CD4-positive, alpha-beta T cell treated with Interleukin-6 for 4 hours (primary cell): ENCODE data around the gene TRPV4.
A peak's percentile ranks its signal among the peaks of the same experiment; 100 is the strongest.

Experiments used
- DNase-seq: peaks from one replicate; pipeline ENCODE4 v3.0.0-alpha.2; 2020; ENCODE audit warnings: mixed read lengths

Gene TRPV4

DNA sequence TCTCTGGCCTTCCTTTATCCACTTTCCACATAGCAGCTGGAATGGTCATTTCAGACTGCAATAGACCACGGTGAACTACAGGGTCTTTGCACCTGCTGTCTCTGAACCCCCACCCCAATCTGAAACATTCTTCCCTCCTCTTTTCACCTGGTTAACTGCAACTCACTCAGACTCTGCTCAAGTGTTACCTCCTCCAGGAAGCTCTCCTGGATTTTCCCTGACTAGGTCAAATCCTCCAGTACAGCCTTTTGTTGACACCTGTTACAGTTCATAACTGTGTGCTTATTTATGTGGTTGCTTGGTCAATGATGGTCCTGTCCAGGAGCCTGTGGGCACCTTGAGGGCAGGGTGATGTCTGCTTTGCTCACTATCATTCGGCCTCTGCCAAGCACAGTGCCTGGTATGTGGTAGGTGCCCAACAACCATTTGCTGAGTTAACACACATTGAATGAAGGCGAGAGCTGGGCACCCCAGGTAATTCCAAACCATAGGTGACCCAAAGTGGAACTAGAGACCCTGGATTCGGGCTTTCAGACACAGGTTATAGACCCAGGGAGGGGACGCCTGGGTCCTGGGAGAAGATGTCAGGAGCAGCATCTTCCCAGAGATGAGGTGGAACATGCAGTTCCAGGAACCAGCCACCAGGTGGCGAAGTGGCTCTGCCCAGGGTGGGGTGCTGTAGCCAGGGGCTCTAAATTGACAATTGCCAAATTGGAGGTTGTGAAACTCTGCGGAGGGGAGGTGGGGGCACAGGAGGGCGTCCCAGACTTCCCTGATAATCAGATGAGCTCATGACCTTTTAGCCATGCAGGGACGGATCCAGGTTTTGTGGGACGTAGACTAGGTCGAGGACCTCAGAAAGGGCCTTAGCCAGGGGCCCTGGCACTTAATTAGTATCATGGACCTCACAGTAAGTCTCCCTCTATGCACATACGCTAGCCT, 28.1 kb downstream of the TRPV4 start:
- DNase-seq, result peak; percentile 73

DNA sequence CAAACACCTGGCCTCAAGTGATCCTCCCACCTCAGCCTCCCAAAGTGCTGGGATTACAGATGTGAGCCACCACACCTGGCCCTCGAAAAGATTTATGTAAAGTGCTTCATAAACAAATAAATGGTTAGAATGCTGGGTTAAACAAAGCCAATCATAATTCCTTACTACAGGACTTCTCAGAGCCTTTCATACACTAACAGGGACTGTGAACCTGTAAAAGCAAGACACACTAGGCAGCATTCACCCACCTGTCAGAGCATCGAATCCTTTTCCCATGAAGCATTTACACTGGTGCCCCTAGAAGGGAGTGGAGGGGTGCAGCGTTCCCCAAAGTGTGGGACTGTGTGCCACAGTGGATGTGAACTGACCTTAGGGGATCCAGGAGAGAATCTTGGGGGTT, 29.5 kb downstream of the TRPV4 start:
- no peak for DNase-seq

DNA sequence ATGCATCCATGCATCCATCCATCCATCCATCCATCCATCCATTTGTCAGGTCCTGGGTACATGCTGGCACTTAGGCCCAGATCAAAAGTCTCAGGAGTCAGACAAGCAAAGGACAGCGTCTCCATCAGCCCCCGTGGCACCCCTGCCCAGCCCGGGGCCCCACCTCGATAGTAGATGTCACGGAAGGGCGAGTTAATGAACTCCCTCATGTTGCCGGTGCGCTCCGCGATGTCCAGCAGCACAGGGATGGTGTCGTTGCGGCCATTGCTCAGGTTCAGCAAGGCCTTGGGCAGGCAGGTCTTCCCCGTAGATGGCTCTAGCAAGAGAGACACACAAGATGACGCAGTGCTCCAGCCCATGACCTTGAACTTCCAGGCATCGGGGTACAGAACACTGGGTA, 30.4 kb downstream of the TRPV4 start:
- no peak for DNase-seq

DNA sequence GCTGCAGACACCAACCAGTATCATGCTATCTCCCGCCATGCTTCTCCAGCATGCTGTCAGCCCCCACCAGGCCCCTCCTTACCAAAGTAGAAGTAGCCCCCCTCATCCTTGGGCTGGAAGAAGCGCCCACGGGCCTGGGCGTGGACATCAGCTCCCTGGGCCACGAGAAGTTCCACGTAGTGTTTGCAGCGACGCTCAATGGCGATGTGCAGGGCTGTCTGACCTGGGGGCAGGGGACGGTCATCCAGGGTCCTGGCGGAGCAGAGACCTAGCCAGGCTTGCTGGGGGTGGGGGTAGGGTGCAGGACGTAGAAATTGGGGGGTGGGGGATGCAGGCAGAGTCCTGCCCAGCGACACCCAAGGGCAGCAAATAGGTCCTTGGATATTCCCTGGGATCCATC, 32.7 kb downstream of the TRPV4 start:
- no peak for DNase-seq

DNA sequence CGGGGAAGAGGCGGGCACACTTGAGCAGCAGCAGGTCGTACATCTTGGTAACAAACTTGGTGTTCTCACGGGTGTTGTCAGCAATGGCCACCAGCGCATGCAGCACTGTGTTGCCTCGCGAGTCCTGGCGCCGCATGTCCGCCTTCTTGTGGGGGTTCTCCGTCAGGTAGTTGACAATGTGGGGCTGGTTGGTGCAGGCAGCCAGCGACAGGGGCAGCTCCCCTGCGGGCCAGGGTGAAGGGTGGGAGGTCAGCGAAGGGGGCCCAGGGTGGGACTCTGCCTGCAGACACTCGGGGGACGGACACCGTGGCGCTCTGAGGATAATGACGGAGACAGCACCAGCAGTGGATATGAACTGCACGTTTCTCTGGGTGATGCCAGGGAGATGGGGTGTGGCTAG, 34.5 kb downstream of the TRPV4 start:
- no peak for DNase-seq

DNA sequence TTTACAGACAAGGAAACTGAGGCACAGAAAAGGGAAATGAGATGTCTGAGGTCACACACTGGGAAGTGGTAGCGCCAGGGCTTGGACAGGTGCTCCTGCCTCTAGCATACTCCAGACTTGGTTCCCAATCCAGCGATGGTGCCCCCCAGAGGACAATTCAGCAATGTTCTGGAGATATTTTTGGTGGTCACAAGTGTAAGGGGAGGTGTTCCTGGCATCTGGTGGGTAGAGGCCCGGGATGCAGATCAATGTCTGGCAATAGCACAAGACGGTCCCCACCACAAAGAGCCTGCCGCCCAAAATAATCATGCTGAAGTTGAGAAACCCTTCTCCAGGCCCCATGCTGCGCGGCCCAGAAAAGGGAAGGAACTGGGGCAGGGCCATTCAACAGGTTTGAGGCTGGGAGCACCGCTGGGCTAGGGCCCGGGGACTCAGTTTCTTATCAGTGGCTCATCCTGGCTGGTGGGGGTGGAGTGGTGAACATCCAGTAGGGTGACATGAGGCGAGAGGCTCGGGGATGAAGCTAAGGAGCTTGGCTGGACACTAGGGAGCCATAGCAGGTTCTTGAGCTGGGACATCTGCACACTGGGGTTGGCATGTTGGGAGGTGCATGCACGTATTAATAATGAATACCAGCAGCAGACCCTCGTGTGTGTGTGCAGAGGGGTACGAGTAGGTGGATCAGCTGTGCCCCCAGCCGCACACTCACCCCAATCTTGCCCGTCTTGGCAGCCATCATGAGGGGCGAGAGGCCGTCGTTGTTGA, 35.1 kb downstream of the TRPV4 start:
- no peak for DNase-seq

DNA sequence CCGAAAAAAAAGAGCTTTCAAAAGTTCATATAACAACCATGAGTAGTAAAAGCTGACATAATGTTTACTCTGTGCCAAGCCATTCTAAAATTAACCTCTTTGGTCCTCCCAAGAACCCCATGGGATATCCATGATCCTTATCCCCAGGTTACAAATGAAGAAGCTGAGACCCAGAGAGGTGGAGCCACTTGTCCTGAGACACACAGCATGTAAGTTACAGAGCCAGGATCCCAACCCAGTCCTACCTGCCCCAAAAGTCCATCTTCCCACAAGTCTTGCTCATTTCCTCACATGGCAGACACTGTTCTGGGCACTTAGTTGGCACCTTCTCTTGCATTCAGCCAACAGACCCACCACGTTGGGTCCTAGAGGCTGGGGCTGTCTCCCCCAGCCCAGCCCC, 37.1 kb downstream of the TRPV4 start:
- DNase-seq, result no peak

DNA sequence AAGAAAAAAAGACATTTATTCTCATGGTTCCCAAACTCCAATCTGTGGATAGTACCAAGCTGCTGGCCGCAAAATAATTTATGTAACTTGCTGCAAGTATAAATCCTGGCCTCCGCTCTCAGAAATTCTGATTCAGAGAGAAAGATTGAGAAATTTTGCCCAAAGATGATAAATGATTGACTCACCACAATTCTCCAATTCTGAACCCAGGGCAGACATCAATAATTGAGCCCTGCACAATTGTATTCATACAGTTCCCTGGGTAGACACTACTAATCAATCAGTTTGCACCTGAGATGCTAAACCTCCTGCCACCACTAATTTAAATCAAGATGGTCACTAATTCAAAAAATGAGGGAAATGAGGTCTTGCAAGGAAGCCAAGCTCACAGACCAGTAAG, 38.2 kb downstream of the TRPV4 start:
- DNase-seq, result no peak

DNA sequence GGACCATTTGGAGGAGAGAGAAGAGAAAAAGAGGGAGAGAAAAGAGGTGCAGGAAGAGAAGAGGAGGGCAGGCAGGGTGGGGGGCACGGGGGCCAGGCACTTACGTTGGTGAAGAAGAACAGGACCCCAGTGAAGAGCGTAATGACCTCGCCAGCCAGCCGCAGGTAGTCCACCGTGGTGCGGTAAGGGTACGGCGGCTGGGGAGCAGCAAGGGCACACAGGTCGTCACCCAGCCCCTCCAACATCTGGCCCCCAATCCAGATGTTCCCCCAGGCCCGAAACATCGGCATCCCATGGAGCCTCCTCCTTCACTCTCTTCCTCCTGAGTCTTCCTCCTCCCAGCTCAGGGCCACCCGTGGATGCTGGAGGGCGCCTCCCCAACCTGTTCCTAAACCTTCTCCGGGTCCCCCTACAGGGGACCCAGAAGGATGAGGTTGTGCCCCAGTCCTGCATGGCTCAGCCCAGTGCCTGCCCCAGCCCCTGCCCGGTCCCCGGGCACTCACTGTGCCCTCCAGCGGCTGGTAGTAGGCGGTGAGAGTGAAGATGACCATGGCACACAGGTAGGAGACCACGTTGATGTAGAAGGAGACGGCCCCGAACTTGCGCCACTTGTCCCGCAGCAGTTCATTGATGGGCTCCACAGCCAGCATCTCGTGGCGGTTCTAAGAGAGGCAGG, 39.2 kb downstream of the TRPV4 start:
- no peak for DNase-seq

DNA sequence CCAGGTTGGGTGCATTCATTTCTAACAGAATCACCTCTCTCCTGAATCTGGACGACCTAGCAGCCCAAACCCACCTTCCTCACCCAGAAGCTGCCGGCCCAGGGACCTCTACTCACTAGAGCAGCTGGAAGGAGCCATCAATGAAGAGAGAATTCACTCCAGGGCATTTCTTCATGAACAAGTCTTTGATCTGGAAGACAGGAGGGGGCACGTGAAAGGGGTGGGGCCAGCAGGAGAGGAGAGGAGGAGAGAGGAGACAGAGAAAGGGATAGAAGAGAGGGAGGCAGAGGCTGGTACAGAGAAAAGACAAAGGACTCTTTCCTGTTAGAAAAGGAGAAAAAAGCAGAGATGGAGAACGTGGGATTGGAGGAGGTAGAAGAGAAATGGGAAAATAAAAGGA, 39.8 kb downstream of the TRPV4 start:
- DNase-seq, result no peak

DNA sequence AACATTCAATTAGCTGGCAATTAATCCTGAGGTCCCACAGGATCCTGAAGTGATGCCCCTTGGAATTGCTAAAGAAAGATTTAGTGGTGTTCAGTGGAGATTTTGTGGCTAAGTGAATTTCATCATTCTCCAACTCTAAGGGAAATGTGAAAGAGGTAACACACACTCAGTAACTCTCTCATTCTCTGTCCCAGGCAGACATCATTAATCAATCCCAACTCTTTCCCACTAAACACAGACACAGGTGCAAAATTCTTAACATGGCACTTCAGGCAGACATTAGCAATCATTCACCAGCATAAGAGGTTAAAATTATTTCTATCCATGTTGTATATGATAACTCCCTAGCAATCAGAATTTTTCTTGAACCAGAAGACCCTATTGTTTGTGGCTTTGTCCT, 40.2 kb downstream of the TRPV4 start:
- no peak for DNase-seq

DNA sequence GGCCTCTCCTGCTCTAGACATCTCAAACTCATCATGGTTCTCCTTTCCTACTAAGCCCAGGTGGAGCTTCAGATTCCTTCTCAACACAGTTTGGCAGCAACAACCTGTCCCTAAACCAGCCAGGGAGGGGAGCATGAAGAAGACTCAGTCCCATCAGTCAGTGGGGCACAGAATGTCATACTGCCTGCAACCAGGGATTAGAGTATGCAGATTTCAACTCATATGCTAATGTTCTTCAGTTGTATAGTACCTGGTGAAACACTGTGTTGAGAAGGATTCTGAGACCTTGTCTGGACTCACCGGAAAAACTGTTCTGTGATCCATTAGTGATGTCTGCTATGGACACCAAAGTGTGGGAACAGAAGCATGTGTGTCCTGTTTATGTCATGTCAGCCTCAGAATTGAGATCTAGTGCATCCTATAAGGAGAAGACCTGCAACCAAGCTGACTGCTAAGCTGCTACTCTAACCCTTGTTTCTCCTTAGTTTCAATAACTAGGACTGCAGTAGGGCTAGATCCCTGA, 43.6 kb downstream of the TRPV4 start:
- no peak for DNase-seq

DNA sequence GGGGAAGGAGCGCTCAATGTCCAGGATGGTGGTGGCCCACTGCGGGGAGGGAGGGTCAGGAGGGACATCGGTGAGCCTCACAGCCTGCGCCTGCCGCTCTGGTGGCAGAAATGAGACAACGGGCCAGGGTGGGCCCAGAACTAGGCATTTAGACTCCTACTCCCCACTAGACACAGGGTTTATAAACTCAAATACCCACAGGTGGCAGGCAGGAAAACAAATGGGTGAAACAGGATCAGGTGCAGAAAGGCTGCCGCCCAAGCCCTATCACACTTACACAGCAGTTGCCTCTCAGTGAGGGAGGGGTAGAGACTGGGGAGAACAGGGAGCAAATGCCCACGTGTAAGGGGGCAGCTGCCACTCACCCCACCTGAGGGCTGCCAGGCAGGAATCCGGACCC, 46.4 kb downstream of the TRPV4 start:
- DNase-seq, result no peak

DNA sequence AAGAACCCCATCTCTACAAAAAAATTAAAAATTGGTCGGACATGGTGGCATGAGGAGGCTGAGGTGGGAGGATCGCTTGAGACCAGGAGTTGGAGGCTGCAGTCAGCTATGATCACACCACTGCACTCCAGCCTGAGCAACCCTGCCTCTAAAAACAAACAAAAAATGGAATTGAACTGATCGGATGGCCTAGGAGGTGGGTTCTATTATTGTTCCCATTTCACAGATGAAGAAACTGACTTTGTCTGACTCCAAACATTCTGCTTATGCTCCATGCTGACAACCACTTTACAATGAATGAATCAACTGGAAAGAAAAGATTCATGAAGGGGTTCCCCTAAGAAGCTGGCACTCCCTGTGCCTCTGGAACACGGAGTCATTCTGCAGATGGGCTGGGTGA, 47.3 kb downstream of the TRPV4 start:
- no peak for DNase-seq

DNA sequence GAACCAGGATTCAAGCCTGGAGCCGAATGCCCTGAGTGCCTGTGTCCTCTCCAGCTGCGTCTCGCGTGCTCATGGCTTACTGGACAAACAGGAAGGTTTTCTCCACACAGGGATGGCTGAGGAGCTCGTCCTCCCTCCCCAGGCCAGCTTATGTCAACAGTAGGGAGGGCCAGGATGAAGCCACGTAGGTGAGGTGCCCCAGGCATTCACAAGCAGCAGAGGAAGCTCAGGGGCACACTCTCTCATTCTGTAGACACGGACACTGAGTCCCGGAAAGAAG, 49.3 kb downstream of the TRPV4 start:
- no peak for DNase-seq

DNA sequence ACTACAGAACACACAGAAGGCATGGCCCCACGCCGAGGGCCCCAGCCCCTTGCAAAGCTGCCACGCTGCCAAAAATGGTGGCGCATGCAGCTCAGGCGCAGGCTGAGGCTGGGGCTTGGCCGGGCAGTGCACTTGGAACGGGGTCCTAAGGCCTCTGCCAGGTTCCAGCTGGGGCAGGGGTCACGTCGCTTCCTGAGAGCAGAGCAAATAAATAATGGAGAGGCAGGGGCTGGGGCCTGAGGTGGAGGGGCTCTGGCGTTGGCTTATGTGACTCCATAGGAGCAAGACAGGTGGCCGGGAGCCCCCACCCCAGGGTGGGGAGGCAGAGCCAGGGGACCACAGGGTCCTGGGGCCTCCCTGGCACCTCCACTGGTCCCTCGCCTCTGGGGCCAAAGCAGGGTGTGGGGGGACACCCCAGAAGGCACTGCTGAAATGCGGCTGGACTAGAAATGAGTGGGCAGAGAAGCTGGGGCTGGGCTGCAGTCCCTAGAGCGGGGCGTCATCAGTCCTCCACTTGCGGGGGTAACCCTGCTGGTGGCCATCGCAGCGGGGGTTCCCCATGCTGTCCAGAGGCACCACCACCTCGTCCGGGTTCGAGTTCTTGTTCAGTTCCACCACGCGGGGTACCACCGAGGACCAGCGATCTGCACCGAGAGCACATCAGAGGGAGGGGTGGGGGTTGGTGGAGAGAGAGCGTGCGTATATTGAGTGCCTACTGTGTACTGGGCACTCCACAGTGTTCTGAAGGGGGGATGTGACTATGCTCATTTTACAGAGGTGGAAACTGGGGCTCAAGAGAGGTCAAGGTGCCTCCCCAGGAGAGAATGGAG, 49.8 kb downstream of the TRPV4 start:
- no peak for DNase-seq

DNA sequence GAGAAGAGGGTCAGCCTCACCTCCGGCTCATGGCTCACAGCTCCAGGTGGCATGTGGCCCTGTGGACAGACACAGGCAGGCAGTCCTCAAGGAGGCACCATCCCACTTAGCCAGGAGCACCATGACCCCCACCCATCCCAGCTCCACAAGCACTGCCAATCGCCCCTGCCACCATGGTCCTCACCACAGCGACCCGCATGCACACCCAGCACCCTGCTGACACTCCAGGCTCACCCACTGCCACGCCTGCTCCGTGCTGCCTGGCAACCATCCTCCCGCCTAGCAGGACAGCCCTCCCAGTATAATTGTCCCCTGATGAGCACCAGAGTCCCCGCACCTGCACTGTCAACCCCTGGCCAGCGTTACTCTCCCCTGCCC, 50.9 kb downstream of the TRPV4 start:
- no peak for DNase-seq

DNA sequence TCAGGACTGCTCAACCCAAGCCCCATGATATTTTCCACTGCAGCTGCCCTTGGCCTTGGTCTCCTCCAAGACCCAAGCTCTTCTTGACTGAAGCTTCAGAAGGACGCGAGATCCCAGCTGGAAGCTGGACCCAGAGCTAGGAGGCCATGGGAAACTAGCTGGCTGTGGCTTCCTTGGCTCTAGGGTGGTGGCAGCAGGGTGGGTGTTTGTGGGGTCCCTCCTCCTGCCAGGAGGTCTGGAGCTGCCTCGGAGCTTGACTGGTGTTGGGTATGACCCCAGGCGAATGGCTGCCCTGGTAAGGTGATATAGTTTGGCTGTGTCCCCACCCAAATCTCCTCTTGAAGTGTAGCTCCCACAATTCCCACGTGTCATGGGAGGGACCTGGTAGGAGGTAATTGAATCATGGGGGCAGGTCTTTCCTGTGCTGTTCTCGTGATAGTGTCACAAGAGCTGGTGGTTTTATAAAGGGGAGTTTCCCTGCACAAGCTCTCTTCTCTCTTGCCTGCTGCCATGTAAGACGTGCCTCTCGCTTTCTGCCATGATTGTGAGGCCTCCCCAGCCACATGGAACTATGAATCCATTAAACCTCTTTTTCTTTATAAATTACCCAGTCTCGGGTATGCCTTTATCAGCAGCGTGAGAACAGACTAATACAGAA, 51.4 kb downstream of the TRPV4 start:
- no peak for DNase-seq

DNA sequence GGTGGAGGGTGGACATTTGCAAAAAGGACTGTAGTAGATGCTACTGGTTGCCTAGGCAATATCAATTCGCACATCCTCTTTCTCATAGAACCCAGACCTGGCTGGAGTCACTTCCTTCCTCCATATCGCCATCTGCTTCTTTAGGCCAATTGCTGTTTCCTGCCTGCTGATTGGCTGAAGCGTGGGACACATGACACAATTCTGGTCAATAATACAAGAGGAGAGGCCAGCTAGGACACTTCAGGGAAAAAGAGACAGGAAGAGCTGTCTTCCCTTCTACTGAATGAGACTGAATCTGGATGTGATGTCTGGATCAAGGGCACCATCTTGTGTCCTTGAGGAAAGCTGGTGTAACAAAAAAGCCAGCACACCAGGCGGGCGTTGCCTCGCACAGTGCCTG, 53.8 kb downstream of the TRPV4 start:
- DNase-seq, result no peak

DNA sequence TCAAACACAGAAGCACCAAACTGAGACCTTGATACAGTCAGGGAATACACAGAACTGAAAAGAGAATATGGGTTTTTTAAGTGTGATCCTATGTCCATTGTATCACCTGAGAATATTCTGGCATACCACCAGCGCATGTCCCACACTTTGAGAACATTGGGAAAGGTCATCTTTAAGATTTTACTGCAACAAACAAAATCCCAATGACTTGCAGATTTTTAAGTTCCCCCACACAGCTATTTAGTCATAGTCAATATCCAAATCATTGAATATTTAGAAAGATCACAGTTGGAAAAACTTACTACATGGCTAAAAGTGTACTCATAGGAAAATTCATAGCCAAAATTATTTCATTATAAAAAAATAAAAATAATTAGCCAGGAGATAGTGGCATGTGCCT, 54.5 kb downstream of the TRPV4 start:
- no peak for DNase-seq

DNA sequence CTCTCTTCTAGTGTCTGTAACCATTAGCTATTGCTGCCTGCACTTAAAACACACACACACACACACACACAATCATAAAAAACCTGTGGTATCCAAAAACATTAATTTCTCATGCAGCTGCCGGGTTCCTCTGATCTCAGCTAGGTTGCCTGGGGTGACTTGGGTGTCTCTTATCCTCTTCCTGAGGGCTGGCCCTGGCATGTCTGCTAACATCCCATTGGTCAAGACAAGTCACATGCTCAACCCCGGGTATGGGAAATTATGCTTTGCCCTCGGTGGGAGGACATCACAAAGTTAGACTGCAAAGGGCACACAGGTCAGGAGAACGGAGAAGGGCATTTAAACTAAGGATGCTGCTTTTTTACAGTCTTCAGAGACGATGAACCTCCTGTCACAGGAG, 55.7 kb downstream of the TRPV4 start:
- DNase-seq, result peak; percentile 32

DNA sequence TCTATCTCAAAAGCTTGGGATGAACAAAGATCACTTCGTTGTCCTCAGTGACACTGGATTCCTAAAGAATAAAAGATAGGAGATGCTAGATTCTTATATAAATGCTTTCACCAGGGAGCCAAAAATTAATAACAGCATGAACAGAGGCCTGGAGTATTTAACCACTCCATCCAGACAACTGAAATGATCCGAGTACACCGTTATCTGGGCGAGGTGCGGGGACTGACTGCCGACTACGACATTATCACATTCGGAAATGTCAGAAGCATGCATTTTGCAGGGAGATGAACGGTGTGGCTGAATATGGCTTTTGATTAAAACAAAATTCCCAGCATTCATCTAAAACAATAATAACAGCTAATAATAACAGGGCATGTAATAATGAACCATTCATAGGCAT, 56.6 kb downstream of the TRPV4 start:
- DNase-seq, result no peak
